Spleen (tissue), 11 donors: ENCODE data around the gene WDR90. TPM values are rescaled to one million over a fixed set of nuclear protein-coding genes. Genes with fewer than 3 reads are reported as not detected.

Source experiments
- DNase-seq: peaks from one replicate; pipeline ENCODE4 v3.0.0-alpha.2; 2020
- H3K27ac ChIP-seq, 8 donors: fragments of 200-600 bp; sonication (generic) in 7 of 8; 1 replicate in 4 of 8; 2 replicates in 4 of 8; pipeline versions ENCODE4 v1.5.0 to v1.8.0; 2016 to 2021; ENCODE audit warnings: inconsistent platforms in 4 of 8, mild to moderate bottlenecking in 4 of 8, moderate library complexity in 1 of 8
- H3K27me3 ChIP-seq, 7 donors: fragments of 200-600 bp; sonication (generic) in 6 of 7; replicated peaks in 1 of 7; 1 replicate in 4 of 7; 2 replicates in 3 of 7; pipeline versions ENCODE4 v1.5.0 to v1.8.0; 2016 to 2021; ENCODE audit warnings: inconsistent platforms in 3 of 7, mild to moderate bottlenecking in 1 of 7
- H3K36me3 ChIP-seq, 6 donors: fragments of 200-600 bp; sonication (generic) in 5 of 6; 1 replicate in 4 of 6; 2 replicates in 2 of 6; pipeline versions ENCODE4 v1.5.0 to v1.8.0; 2016 to 2021; ENCODE audit warnings: inconsistent platforms in 2 of 6
- H3K4me1 ChIP-seq, 6 donors: fragments of 200-600 bp; sonication (generic) in 5 of 6; 1 replicate in 3 of 6; 2 replicates in 3 of 6; pipeline versions ENCODE4 v1.5.0 to v1.8.0; 2016 to 2021; ENCODE audit warnings: inconsistent platforms in 3 of 6
- H3K4me3 ChIP-seq, 8 donors: fragments of 200-600 bp; sonication (generic) in 7 of 8; 1 replicate in 4 of 8; 2 replicates in 4 of 8; pipeline versions ENCODE4 v1.5.0 to v1.8.0; 2016 to 2021; ENCODE audit warnings: inconsistent platforms in 4 of 8, mild to moderate bottlenecking in 4 of 8, moderate library complexity in 2 of 8
- H3K9me3 ChIP-seq, 8 donors: fragments of 200-600 bp; sonication (generic) in 7 of 8; 1 replicate in 4 of 8; 2 replicates in 4 of 8; pipeline versions ENCODE4 v1.5.0 to v1.8.0; 2016 to 2021; ENCODE audit warnings: inconsistent platforms in 4 of 8
- POLR2A ChIP-seq, 3 donors: fragments of 450-650 bp; IDR thresholded peaks; one replicate each; pipeline ENCODE4 v1.5.1; 2017; ENCODE audit warnings: antibody characterized with exemption in 3 of 3, mild to moderate bottlenecking in 1 of 3
- POLR2AphosphoS5 ChIP-seq, 3 donors: sonication (generic); formaldehyde crosslinking; IDR thresholded peaks; one replicate each; pipeline ENCODE4 v1.5.1; 2017; ENCODE audit warnings: antibody characterized with exemption in 3 of 3
- WGBS, 5 donors: extraction: QIAGEN DNeasy Blood & Tissue Kit in 3 of 5; methylation state at CpG; one replicate each; pipeline versions ENCODE4 v1.1.5 to v1.1.7; 2013 to 2018; 5-methylcytosine and 5-hydroxymethylcytosine counted together
- intact Hi-C: fragments of 100-400 bp; cut with DNase I; formaldehyde crosslinking; loops from one replicate; pipeline ENCODE4 v1.15.0; 2023; ENCODE audit warnings: low total_unique reads
- polyA plus RNA-seq, 3 donors: library from polyadenylated mRNA; stranded (reverse); fragments of 200-250 nt; gene quantifications; one replicate each; pipeline ENCODE4 v1.2.1, GENCODE V29; 2013
- total RNA-seq, 7 donors: library from RNA; depleted of rRNA in 3 of 7; stranded (reverse); fragments of >200 nt in 3 of 7; fragmentation: NEBNext Ultra II Directional in 4 of 7; extraction: Animal tissue kit (Norgen Biotek cat#: 25700) in 4 of 7; gene quantifications; one replicate each; pipeline versions ENCODE4 v1.1.0 to v1.2.1, GENCODE V29; 2016 to 2021
- TF ChIP-seq, protein P1 (sequence below), 11 experiments: fragments of 200-600 bp in 7 of 11; fragments of 450-650 bp in 4 of 11; sonication (generic) in 4 of 11; IDR thresholded peaks in 8 of 11; conservative IDR thresholded peaks in 3 of 11; 1 replicate in 7 of 11; 2 replicates in 4 of 11; pipeline versions ENCODE4 v1.4.0 to v1.8.0; 2016 to 2021; ENCODE audit warnings: antibody characterized with exemption in 11 of 11, inconsistent platforms in 4 of 11, mild to moderate bottlenecking in 1 of 11
- donor health status: healthy with polysubstance abuse.
- donor health status: DM: no; HTN: no; CAD: no; lungs with moderate emphysema.
- donor health status: DM: no; HTN: no; CAD: no.
- donor health status: Bipolar disorder and iron deficiency.
- donor health status: healthy.
- donor health status: DM: no; HTN: no; CAD: no.
- donor health status: DM: yes; HTN: yes; CAD: no.

WDR90 gene
- total and polyA plus RNA-seq, 10 donors = 7.9 to 30.2 (median 19.4) TPM

DNA sequence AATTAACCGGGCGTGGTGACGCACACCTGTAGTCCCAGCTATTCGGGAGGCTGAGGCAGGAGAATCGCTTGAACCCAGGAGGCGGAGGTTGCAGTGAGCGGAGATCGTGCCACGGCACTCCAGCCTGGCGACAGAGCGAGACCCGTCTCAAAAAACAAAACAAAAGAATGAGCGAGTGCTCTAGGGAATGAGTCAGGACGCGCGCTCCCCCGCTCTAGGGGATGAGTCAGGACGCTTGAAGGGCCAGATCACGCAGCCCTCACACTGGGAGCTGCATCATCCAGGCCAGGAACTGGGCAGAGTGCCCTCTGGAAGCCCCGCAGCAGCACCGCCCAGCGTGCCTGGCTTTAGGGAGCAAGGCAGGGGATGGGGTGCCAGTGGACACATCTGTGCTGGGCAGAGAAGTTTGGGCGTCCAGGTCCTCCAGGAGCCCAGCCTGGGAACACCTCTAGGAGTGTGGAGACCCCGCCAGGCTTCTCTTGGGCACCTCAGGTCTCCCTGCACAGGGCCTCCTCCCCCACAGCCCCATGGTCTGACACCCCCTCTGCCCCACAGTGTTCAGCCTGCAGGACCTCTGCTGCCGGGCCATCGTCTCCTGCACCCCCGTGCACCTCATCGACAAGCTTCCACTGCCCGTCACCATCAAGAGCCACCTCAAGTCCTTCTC is 22.2 kb upstream of the WDR90 start:
- Histone ChIP-seq H3K27me3 (peaks cover 0 to 13% (median 0%) of the 10 kb centered on the region in 7 donors), H3K36me3 (peaks cover 0 to 50% (median 35%) of the 10 kb centered on the region in 6 donors), H3K4me3 (no peak overlapping the region), H3K27ac (no peak overlapping the region), H3K9me3 (no peaks in the 10 kb centered on the region), H3K4me1 (peaks cover 0 to 34% (median 18%) of the 10 kb centered on the region in 6 donors)
- TF ChIP-seq, protein P1, sequence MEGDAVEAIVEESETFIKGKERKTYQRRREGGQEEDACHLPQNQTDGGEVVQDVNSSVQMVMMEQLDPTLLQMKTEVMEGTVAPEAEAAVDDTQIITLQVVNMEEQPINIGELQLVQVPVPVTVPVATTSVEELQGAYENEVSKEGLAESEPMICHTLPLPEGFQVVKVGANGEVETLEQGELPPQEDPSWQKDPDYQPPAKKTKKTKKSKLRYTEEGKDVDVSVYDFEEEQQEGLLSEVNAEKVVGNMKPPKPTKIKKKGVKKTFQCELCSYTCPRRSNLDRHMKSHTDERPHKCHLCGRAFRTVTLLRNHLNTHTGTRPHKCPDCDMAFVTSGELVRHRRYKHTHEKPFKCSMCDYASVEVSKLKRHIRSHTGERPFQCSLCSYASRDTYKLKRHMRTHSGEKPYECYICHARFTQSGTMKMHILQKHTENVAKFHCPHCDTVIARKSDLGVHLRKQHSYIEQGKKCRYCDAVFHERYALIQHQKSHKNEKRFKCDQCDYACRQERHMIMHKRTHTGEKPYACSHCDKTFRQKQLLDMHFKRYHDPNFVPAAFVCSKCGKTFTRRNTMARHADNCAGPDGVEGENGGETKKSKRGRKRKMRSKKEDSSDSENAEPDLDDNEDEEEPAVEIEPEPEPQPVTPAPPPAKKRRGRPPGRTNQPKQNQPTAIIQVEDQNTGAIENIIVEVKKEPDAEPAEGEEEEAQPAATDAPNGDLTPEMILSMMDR (IDR thresholded peaks at IDR 0.05 in 8 of 11, conservative IDR thresholded peaks at IDR 0.05 in 3 of 11) = no peak
- no peak for TF ChIP-seq POLR2A (IDR thresholded peaks at IDR 0.05)
- TF ChIP-seq POLR2AphosphoS5 (IDR thresholded peaks at IDR 0.05) = no peak
- no peak for DNase-seq
- intact Hi-C loops = no loop called here
- 90 to 97% (median 93%) methylated on average over 28 to 29 of the region's 29 CpGs for WGBS, 5 donors

GRCh38 chr16:627454-628239 is 21.5 kb upstream of the WDR90 start:
- peaks cover 0 to 13% (median 0%) of the 10 kb centered on the region in 7 donors for H3K27me3 ChIP-seq
- WGBS, 5 donors = 89 to 94% (median 91%) methylated on average over 38 to 50 of the region's 50 CpGs
- peaks cover 0 to 54% (median 36%) of the 10 kb centered on the region in 6 donors for H3K36me3 ChIP-seq
- H3K9me3 ChIP-seq = no peaks in the 10 kb centered on the region
- no peak for TF ChIP-seq POLR2AphosphoS5 (IDR thresholded peaks at IDR 0.05)
- no peak for TF ChIP-seq POLR2A (IDR thresholded peaks at IDR 0.05)
- TF ChIP-seq, protein P1 (IDR thresholded peaks at IDR 0.05 in 8 of 11, conservative IDR thresholded peaks at IDR 0.05 in 3 of 11) = no peak
- peaks cover 0 to 36% (median 18%) of the 10 kb centered on the region in 6 donors for H3K4me1 ChIP-seq
- no peak overlapping the region for H3K27ac ChIP-seq
- intact Hi-C loops = no loop called here
- H3K4me3 ChIP-seq = no peak overlapping the region
- peak; percentile 74 for DNase-seq

GRCh38 chr16:628321-629061 is 20.7 kb upstream of the WDR90 start:
- Histone ChIP-seq H3K27ac (peak overlapping the region in 3 of 8 donors; percentile 39 to 48 (median 48)), H3K36me3 (peaks cover 0 to 63% (median 45%) of the 10 kb centered on the region in 6 donors), H3K4me1 (peaks cover 0 to 38% (median 18%) of the 10 kb centered on the region in 6 donors), H3K27me3 (peaks cover 0 to 13% (median 0%) of the 10 kb centered on the region in 7 donors), H3K4me3 (no peak overlapping the region), H3K9me3 (no peaks in the 10 kb centered on the region)
- intact Hi-C loops = no loop called here
- peak; percentile 76 for DNase-seq
- WGBS, 5 donors = 91 to 95% (median 94%) methylated on average over 19 to 33 of the region's 33 CpGs
- TF ChIP-seq, protein P1 (IDR thresholded peaks at IDR 0.05 in 8 of 11, conservative IDR thresholded peaks at IDR 0.05 in 3 of 11) = no peak
- no peak for TF ChIP-seq POLR2A (IDR thresholded peaks at IDR 0.05)
- no peak for TF ChIP-seq POLR2AphosphoS5 (IDR thresholded peaks at IDR 0.05)
